Loucy (cell line): ENCODE measurements around the gene USP20.

ENCODE experiments used
- H2AFZ ChIP-seq: fragments of 200-600 bp; sonication (generic); 2 replicates; pipeline ENCODE4 v1.6.0; 2016; ENCODE audit warnings: antibody characterized with exemption, mild to moderate bottlenecking, low read length, moderate library complexity
- H3F3A ChIP-seq: fragments of 200-600 bp; 2 replicates; pipeline ENCODE4 v1.6.0; 2016; ENCODE audit warnings: antibody characterized with exemption, low read depth, mild to moderate bottlenecking
- H3K27me3 ChIP-seq: fragments of 200-600 bp; sonication (generic); 2 replicates; pipeline ENCODE4 v1.6.1; 2014; ENCODE audit warnings: low read length, mild to moderate bottlenecking; ENCODE audit not compliant: insufficient read depth, poor library complexity, severe bottlenecking
- H3K36me3 ChIP-seq: fragments of 200-600 bp; sonication (generic); 2 replicates; pipeline ENCODE4 v1.6.1; 2016; ENCODE audit warnings: low read length; ENCODE audit not compliant: insufficient read depth
- H3K4me1 ChIP-seq: fragments of 200-600 bp; sonication (generic); 2 replicates; pipeline ENCODE4 v1.5.1; 2014; ENCODE audit warnings: low read length, mild to moderate bottlenecking; ENCODE audit not compliant: insufficient read depth, poor library complexity, severe bottlenecking
- H3K4me2 ChIP-seq: fragments of 200-600 bp; sonication (generic); 2 replicates; pipeline ENCODE4 v1.6.0; 2014; ENCODE audit warnings: antibody characterized with exemption, low read length, low read depth, mild to moderate bottlenecking; ENCODE audit not compliant: poor library complexity, severe bottlenecking
- H3K4me3 ChIP-seq: fragments of 200-600 bp; sonication (generic); 2 replicates; pipeline ENCODE4 v1.5.1; 2014; ENCODE audit warnings: low read length, mild to moderate bottlenecking, mixed read lengths; ENCODE audit not compliant: poor library complexity, severe bottlenecking
- H3K79me2 ChIP-seq: fragments of 200-600 bp; sonication (generic); 2 replicates; pipeline ENCODE4 v1.6.1; 2014; ENCODE audit warnings: low read length; ENCODE audit not compliant: insufficient read depth
- H3K9ac ChIP-seq: fragments of 200-600 bp; sonication (generic); 2 replicates; pipeline ENCODE4 v1.6.0; 2014; ENCODE audit warnings: mild to moderate bottlenecking, low read depth, low read length, moderate library complexity; ENCODE audit not compliant: poor library complexity, severe bottlenecking
- H3K9me2 ChIP-seq: fragments of 200-600 bp; sonication (generic); replicated peaks from 2 replicates; pipeline ENCODE4 v1.6.1; 2016; ENCODE audit warnings: low read depth, low read length, mixed read lengths
- H3K9me3 ChIP-seq: fragments of 200-600 bp; sonication (generic); 2 replicates; pipeline ENCODE4 v1.6.1; 2014; ENCODE audit warnings: mild to moderate bottlenecking, antibody characterized with exemption, low read length, low read depth; ENCODE audit not compliant: insufficient read depth
- H4K20me1 ChIP-seq: fragments of 200-600 bp; sonication (generic); 2 replicates; pipeline ENCODE4 v1.6.0; 2014; ENCODE audit warnings: antibody characterized with exemption, low read length, mild to moderate bottlenecking; ENCODE audit not compliant: insufficient read depth, poor library complexity, severe bottlenecking
- CTCF ChIP-seq: fragments of 200-600 bp; sonication (generic); conservative IDR thresholded peaks from 2 replicates; pipeline ENCODE4 v1.5.1; 2014; ENCODE audit warnings: mild to moderate bottlenecking, antibody characterized with exemption, low read length
- EZH2phosphoT487 ChIP-seq: fragments of 200-600 bp; IDR thresholded peaks from 2 replicates; pipeline ENCODE4 v1.6.1; 2018; ENCODE audit warnings: antibody characterized with exemption, mild to moderate bottlenecking, moderate library complexity, borderline replicate concordance

Gene USP20

GRCh38 chr9:129897263-129897662, 62.0 kb downstream of the USP20 start:
- Histone ChIP-seq H3K4me2 (no peak overlapping the region), H3K9me2 (no peaks in the 10 kb centered on the region), H3K36me3 (peaks cover 50% of the 10 kb centered on the region; the same call in 1 of the 2 replicates), H3K27me3 (no peaks in the 10 kb centered on the region), H3K79me2 (peaks cover 6% of the 10 kb centered on the region; the same call in 1 of the 2 replicates), H3K4me3 (no peak overlapping the region), H3K9me3 (no peaks in the 10 kb centered on the region), H3K4me1 (peaks cover 26% of the 10 kb centered on the region), H4K20me1 (no peaks in the 10 kb centered on the region), H2AFZ (no peak overlapping the region), H3F3A (peaks cover 8% of the 10 kb centered on the region; the same call in 1 of the 2 replicates), H3K9ac (no peak overlapping the region)
- no peak for TF ChIP-seq CTCF
- no peak for TF ChIP-seq EZH2phosphoT487

- H3F3A ChIP-seq: no peaks in the 10 kb centered on the region
- H3K4me1 ChIP-seq: peaks cover 17% of the 10 kb centered on the region
- H3K27me3 ChIP-seq: no peaks in the 10 kb centered on the region
- peaks cover 6% of the 10 kb centered on the region; the same call in 1 of the 2 replicates for H3K79me2 ChIP-seq
- no peaks in the 10 kb centered on the region for H3K9me3 ChIP-seq
- H3K9ac ChIP-seq: no peak overlapping the region
- no peak overlapping the region for H2AFZ ChIP-seq
- H3K4me3 ChIP-seq: no peak overlapping the region
- H3K9me2 ChIP-seq: no peaks in the 10 kb centered on the region
- no peaks in the 10 kb centered on the region for H4K20me1 ChIP-seq
- TF ChIP-seq CTCF (no peak), EZH2phosphoT487 (no peak)
- H3K4me2 ChIP-seq: no peak overlapping the region
- peaks cover 57% of the 10 kb centered on the region; the same call in 1 of the 2 replicates for H3K36me3 ChIP-seq
These were observed 62.9 kb downstream of the USP20 start for GRCh38 chr9:129898185-129898584.

GRCh38 chr9:129899620-129900019, 64.4 kb downstream of the USP20 start:
- TF ChIP-seq EZH2phosphoT487 (no peak), CTCF (no peak)
- H3K4me3 ChIP-seq: no peak overlapping the region
- no peak overlapping the region for H2AFZ ChIP-seq
- H3F3A ChIP-seq: no peaks in the 10 kb centered on the region
- no peaks in the 10 kb centered on the region for H3K79me2 ChIP-seq
- no peak overlapping the region for H3K9ac ChIP-seq
- H3K9me2 ChIP-seq: no peaks in the 10 kb centered on the region
- H3K4me1 ChIP-seq: peaks cover 7% of the 10 kb centered on the region
- no peaks in the 10 kb centered on the region for H3K27me3 ChIP-seq
- no peaks in the 10 kb centered on the region for H4K20me1 ChIP-seq
- no peak overlapping the region for H3K4me2 ChIP-seq
- no peaks in the 10 kb centered on the region for H3K9me3 ChIP-seq
- H3K36me3 ChIP-seq: peaks cover 63% of the 10 kb centered on the region; the same call in 1 of the 2 replicates
